GM19397 (cell line): ENCODE data around the gene LSMEM2.
A peak's percentile ranks its signal among the peaks of the same experiment; 100 is the strongest.

Experiments used
- ATAC-seq: cut with Tn5 transposase; IDR thresholded peaks from one replicate; pipeline ENCODE4 v1.9.1; 2021; ENCODE audit warnings: mild to moderate bottlenecking, moderate library complexity; ENCODE audit not compliant: unreplicated experiment

The LSMEM2 gene

DNA sequence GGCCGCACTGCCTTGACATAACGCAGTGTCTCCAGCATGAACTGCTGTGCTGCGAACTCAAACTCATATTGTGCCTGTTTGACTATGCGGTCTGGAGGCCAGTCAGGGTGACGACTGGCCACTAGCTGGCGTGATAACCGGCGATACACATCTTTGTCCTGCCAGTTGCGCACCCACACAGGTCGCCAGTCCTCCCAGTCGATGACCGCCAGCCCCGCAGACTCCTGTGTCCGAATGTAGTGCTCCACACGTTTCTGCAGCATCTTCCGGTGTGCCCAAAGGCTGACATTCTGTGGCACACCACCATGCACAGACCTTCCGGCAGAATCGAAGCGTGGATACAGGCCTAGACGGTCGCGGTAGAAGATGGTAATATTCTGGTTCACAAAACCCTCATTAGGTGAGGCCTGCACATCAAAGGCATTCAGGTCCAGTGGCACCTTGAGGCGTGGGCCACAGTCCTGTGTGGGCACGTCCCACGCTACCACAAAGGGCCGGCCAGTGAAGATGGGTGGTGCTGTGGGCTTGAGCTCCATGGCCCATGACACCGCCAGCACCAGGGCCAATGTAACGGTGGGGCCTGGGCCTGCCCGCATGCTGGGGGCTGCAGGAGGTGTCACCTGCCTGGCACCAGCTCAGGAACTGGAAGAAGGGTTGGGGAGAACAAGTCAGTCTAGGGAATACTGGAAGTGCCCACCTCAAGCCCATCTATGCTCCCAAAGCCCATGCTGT is 41.2 kb downstream of the LSMEM2 start:
- no peak for ATAC-seq

DNA sequence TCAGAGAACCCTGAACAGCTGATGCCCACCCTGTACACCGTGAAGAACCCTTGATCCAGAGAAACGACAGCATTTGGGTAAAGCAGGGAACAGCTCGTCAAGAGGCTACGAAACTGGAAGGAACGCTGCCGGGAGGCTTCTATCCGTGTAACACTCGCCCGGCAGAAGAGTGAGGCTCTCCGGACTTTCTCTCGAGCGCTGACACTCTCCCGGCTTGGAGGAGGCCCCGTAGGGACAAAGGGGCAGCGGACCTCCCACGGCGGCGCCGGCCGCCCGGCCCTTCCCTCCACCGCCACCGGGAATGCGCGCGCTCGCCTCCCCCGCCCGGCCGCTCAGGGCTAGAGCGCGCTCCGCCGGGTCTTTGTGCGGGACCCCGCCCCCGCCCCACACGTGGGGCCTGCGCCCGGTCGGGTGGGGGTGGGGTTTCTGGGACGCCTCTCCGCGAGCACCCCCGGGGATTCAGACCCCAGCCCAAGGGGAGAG is 42.0 kb downstream of the LSMEM2 start:
- ATAC-seq, result peak; percentile 55

DNA sequence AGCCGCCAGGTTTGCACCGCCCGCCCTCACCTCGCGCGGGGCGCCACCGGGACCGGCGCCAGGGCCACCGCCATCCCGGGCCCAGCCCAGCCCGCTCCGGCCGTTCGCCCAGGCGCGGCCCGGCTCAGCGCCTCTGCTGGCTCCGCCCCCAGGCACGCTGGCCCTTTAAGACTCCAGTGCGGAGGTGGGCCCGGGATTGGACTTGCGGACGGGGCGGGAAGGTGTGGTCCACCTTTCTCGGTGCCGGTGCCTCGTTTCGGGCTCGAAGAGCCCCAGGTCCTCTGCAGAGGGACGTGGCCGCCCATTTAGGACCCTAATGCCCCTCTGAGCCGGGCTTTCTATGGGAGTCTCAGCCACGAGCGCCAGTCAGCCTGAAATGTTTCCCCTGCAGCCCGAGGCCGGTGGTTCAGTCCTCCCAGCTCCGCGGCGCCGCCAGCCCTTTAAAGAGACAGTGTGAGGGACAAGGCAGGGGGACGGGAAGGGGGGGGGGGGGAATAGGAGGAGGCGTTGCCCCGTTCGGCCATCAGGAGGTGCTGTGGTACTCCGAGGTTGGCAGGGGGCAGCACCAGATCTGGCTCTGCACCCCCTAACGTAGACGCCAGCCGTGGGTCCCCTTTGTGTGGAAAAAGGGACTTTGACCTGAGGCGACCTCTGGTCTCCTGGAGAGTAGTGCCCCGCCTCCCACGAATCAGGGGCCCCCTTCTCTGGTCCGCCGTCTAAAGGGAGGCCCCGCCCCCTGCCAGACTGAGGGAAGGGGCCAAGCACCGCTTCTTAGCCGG is 42.6 kb downstream of the LSMEM2 start:
- peak; percentile 80 for ATAC-seq

DNA sequence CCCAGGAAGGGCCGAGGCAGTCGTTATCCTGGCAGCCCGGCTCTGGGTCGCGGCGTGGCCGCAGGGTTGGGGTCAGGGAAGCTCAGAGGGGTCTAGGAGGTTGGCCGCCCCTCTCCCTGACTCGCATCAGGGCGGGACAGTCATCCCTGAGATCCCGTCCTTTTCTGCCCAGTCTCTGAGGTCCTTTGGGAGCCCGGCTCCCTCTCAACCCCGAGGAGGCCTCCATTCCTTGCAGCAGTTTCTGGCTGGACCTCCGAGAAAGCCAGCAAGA is 43.2 kb downstream of the LSMEM2 start:
- ATAC-seq, result no peak

DNA sequence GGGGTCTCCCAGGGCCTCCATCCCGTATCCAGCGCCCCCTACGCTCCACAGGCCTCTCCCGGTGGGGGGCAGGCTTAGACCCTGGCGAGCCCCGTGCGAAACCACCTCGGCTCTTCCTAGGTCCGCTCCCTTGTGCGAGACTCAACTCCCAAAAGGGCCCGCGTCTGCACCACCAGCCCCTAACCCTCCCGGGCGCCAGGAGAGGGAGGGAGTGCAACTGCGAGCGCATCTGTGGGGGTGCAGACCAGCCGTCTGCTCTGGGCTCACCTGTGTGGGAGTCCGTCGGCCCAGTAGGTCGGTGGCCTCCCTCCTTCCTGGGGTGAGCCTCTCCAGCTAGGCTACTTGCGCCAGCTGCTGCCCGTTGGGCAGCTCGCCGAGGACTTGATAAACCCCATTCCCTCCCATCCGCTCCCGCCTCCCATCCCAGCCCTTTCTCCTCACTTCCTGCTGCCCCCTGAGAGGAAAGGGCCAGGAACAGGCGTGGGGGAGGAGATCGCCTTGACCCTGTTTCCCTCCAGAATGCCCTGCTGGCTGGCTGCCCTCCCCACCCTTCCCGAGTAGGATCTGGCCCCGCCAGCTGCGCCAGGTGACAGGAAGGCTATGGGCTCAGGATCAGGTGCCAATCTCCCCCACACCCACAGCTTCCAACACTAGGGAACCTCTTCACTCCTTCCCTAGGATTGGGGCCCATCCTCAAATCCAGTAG is 43.7 kb downstream of the LSMEM2 start, which contains the start of gene HYAL2:
Gene HYAL2, minus strand, starts transcription at position 360 of the 706 bp plus-strand sequence. CDS start 2,256 bp downstream, outside the sequence.
- ATAC-seq, result no peak

DNA sequence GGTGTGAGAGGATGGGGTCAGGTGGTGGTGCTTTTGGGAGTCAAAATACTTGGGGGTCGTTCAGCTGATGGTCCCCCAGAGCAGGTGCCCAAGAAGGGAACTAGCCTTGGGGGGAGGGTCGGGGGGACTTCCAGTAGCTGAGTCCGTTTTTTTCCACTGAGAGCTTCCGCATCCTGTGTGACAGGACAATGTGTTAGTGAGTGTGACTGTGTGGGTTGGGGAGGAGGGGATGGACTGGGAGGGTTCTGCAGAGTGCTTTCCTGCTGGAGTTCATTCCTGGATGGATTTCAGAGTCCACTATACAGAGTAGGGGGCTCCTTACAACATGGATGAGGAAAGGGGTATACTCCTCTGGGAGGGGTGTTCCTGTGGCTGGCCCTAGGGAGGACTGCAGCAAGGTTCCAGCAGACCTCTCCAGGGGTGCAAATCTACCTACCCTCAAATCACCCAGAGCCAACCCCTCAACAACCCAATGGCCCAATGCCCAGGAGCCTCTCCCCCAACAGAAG is 44.3 kb downstream of the LSMEM2 start:
- no peak for ATAC-seq

DNA sequence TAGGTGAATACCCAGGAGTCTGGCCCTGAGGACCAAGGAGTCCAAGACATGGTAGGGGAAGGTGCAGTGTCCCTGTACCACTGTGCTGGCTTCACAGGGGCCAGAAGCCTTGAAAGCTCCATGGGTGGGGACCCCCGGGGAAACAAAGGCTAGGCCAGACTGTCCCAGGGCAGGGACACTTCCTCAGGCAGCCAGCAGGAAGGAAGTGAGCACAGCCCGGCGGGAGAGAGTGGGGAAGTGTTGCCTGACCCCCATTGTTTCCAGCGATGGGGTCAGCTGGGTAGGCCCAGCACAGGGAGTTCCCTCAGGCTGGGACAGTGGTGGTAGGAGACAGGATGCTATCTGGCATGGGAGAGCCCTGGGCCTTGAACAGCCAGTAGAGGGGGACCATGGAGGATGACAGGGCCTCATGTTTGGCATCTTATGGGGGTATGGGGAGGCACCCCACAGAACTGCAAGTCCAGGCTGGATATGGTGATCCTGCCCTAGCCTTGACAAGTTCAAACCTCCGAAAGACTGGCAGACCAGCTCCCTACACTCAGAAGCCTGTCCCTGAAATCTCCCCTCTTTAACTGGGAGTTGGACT is 44.8 kb downstream of the LSMEM2 start:
- no peak for ATAC-seq

DNA sequence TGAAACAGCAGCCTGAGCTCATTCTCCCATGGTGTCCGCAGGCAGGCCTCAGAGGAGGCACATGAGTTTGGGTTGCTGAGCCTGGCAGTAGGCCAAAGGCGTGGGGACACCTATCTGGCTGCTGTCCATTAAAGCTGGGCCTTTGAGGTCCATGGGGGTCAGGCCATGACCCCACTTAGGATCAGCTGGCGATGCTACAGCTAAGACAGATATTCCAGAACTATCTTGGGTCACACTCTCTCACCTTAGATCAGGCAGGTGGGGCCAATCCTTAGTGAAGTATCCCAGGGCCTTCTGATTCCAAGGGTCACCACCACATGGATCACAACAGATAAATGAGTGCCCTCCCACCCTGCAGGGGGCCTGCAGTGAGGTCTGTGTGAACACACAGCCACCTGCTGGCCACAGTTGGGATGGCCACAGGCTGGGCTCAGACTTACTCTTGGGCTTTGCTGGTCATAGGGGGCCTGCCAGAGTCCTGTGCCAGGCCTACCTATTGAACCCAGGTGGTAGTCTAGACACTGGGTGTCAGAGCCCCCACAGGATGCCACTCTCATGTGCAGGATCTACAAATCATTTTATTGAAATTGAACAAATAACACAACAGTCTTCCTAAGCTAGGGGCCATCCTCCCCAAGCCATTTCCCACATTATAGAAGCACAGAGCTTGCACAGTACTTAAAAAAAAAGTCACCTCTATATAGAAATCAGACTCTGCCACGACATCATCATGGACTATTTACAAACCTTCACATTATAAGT is 45.6 kb downstream of the LSMEM2 start:
- ATAC-seq, result no peak

DNA sequence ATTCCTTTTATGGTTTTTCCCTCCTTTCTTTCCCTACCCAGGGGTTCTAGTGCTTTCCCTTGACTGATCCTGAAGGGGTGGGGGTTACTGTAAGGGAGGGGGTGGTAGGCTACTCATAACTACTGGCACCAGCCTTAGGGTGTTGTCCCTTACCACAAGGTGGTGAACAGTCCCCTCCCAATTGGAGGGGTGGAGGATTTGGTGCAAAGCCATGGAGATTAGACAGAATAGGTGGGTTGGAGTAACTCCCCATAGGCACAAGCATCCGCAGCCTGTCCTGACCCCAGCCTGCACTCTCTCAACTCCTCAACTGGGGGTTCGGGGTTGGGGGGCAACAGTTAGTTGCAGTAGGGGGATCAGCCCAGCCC is 46.2 kb downstream of the LSMEM2 start:
- no peak for ATAC-seq

DNA sequence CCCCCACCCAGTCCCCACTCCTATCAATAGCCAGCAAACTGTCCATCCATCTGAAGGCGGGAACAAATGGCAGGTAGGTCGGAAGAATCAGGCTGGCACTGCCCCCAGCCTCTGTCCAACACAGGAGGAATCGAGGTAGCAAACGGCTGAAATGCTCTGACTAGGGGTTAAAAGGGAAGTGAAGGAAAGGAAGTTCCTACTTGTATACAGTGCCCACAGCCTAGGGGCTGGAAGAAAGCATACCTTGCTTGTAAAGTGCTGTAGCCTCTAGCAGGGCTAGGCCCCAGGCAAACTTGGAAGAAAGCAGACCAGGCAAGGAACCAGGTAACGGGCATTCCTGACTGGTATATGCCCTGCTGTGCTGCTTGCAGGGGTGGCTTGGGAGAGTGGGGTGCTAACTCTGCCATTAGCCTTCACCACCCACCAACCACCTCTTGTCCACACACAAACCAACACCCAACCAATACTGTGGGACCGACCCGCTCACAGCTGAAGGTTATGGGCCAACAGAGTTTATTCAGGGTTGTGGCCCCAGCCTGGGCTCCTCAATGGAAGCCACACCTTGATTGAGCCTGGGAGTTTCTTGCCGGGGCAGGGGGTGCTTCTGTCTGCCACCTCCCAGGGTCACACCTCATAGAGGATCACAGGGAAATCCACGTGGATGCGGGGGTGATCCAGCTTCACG is 46.8 kb downstream of the LSMEM2 start:
- ATAC-seq, result no peak

DNA sequence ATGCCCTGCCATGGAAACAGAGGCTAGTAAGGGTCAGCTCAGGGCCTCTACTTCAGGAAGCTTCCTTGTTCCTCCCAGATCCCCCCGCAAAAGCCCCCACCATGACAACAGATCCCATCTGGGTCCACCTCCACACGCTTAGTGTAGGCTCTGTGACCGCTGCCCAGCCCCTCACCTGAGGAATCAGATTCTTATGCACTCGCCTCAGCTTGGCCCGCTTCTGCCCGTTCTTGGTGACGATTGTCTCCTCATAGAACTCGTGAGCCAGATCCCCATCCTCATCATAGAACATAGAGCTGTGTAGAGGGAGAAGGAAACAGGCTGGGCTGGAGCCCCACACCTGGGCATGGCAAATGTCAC is 47.3 kb downstream of the LSMEM2 start:
- no peak for ATAC-seq

DNA sequence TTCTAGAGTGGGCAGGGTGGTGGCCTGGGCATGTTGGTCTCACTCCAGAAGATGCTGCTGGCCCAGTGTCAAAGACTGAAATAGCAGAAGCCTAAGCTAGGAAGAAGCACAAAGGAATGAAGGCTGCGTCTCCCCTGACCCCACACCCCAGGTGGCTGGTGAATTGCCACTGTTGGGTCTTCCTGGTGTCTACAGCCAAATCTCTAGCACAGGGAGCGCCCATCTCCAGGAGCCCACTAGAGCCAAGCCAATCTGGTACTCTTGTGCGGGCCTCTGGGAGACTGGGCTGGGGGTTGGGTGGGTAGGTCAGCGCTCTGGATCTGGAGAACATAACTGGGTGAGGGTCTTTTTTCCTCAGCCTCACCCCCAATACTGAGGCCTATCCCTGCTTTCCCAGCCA is 48.2 kb downstream of the LSMEM2 start:
- ATAC-seq, result no peak

DNA sequence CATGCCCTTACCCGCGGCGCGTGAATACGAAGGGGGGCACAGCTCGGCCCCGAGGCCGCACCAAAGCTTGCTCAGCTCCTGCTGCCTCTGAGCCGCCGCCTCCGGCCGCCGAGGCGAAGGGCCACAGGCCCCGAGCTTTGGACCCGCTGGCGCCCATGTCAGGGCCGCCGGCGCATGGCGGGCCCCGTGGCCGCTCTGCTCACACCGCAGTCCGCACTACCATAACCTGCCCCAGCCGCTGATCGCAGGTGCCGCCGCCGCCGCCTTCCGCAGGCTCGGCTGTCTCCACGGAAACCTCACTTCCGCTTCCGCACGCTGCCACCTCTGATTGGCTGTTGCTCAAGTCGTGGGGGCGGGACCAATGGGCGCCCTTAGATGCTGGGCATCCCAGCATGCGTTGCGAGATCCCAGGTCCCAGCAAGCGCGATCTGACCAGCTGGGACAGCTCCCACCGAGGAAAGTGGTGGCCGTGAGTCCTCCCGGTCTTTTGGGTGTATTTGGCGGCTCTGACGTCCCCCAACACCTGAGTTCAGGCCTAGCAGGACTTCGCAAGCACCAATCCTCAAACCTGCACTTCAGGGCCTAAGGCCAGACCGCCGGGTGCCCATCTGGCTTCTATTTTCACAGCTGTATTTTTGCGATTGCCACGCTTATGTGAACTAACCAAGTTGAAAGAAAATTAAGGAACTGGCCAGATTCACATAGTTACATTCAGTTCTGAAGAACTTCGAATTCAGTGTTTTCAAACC is 49.2 kb downstream of the LSMEM2 start, which contains the start of gene TUSC2:
Gene TUSC2, minus strand, starts transcription at position 281 of the 749 bp plus-strand sequence. Its CDS starts 124 bp downstream, at position 157.
- peak; percentile 82 for ATAC-seq

DNA sequence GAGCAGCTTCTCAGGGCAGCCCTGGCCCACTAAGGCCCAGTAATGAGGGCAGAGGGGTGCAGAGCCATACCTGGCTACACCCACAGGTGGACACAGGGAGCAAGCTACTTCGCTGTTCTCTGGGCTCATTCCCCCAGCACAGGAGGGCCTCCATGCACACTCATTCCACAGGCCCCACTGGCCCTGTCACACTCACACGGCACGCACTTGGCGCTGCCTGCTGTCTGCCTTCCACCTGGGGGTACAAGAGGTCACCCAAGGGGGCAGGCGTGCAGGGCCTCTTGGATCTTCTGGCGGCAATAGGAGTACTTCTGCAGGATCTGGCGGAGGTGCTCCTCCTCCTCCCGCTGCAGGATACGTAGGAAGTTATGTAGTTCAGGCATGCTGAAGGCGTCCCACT is 51.4 kb downstream of the LSMEM2 start:
- no peak for ATAC-seq

DNA sequence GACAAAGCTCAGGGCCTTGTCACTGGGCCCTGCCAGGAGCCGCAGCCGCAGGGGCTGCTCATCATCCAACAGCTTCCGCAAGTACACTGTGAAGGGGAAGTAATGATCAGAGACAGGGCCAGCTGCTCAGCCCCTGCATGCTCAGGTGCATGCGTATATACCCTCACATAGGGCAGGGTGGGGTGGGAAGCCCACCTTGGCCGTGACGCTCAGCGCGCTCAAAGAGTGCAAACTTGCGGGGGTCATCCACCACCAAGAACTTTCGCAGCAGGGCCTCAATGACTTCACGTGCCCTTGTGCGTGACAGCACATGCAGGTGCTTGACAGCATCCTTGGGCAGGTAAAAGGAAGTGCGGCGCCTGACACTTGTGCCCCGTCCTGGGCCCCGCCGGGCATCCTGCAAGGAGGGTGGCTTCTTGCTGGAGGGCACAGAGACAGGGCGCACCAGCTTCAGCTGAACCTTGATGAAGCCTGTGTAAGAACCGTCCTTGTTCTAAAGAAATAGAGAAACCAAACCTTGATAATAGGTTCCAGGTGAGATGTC is 52.5 kb downstream of the LSMEM2 start:
- ATAC-seq, result no peak

DNA sequence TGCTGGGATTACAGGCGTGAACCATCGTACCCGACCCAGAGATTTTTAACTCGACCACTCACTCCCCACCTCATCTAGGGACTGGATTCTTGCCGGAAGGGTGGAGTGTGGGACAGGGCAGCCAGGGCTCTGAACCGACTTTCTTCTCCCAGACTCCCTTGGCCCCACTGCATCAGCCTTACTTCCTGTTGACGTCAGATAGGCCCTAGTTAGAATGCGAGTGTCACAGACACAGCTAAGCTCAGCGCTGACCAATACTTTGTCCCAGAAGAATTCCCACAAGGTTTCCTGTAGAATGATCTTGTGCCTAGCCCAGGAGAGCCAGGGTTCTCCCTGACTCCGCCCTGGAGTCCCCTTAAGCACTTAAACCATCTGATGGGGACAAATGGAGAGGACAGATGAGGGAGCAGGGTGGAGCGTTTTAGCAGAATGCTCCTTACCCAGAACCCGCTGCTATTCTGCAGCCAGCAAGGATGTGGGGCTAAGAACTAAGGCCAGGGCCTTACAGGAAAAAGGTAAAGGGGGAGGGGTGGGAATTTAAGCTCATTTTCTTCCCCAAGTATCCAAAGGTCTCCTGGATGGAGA is 54.9 kb downstream of the LSMEM2 start:
- no peak for ATAC-seq

DNA sequence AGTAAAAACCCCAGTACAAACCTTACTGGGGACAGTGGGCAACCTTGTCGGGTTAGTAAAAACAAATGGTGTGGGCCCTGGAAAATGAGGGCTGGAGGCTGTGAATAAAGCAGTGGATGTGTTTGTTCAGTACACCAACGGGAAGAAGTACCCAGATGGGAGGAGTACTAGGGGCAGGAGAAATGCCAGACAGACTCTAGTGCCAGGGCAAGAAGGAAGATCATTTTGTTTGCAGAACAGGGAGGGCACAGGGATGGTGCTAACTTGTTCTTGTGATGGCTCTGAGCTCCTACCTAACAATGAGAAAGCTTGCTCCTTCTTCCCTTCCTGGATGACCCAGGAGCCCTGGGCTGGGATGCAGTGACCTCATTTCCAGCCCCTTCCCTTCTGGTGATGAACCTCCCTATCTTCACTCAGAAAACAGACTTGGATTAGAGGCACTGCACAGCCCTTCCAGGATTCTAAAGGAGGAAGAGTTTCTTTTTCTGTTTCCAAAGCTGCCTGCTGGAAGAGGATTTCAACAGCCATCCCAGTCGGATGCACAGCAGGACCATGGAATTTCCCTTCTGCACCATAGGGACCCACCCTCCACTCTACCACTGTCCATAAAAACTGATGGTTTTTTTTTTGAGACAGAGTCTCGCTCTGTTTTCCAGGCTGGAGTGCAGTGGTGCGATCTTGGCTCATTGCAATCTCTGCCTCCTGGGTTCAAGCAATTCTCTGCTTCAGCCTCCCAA is 55.6 kb downstream of the LSMEM2 start:
- no peak for ATAC-seq
